GM12878 (cell line): ENCODE data around the gene UTP11. TPM values are rescaled to one million over a fixed set of nuclear protein-coding genes. Genes with fewer than 3 reads are reported as not detected.

ENCODE experiments used
- ATAC-seq: fragments of 200-7000 bp; cut with Tn5 transposase; 3 replicates; pipeline ENCODE4 v1.9.1; 2020; ENCODE audit warnings: mild to moderate bottlenecking, moderate library complexity
- BruUV-seq: library from RNA; stranded (reverse); fragments of 400-500 nt; replicated peaks from 2 replicates; lab custom pipeline; 2021; lab: Mats Ljungman, UMichigan
- CTCF ChIA-PET: fragments of 300-600 bp; sonication (Branson Sonifier 250); formaldehyde crosslinking; extraction: SDS; loops from one replicate; lab custom pipeline; 2021; ENCODE audit warnings: inconsistent platforms; lab: Yijun Ruan, JAX
- POLR2A ChIA-PET: fragments of 350-600 bp; formaldehyde crosslinking; extraction: SDS; loops from one replicate; lab custom pipeline; 2021; ENCODE audit warnings: inconsistent platforms; lab: Charles Lee
- RAD21 ChIA-PET: fragments of 300-600 bp; sonication (Branson Sonifier 250); formaldehyde crosslinking; loops from one replicate; lab custom pipeline; 2023; ENCODE audit warnings: antibody characterized with exemption; ENCODE audit not compliant: unreplicated experiment; lab: Charles Lee
- SMC1A ChIA-PET: fragments of 300-600 bp; sonication (Branson Sonifier 250); formaldehyde crosslinking; loops from one replicate; lab custom pipeline; 2023; ENCODE audit not compliant: unreplicated experiment, uncharacterized antibody; lab: Charles Lee
- DNase-seq: peaks from one replicate; pipeline ENCODE4 v3.0.0-alpha.2; 2011; ENCODE audit warnings: low read depth, low spot score
- FAIRE-seq: peaks from 3 replicates; lab custom pipeline; 2011; peaks lifted over from hg19 to GRCh38; lab: Jason Lieb, UNC
- H2AFZ ChIP-seq: 2 replicates; pipeline ENCODE4 v1.6.0; 2011; ENCODE audit warnings: low read depth, low read length, control low read depth; ENCODE audit not compliant: control insufficient read depth
- H3K27ac ChIP-seq: 2 replicates; pipeline ENCODE4 v1.5.1; 2011; ENCODE audit warnings: control low read depth; ENCODE audit not compliant: control insufficient read depth, insufficient read depth
- H3K27me3 ChIP-seq, 2 experiments: replicated peaks in 1 of 2; 2 replicates each; pipeline versions ENCODE4 v1.6.0 to v1.6.1; 2011; ENCODE audit warnings: low read length in 1 of 2; ENCODE audit not compliant: control insufficient read depth in 2 of 2, insufficient read depth in 2 of 2
- H3K36me3 ChIP-seq, 2 experiments: 2 replicates each; pipeline ENCODE4 v1.5.1; 2011; ENCODE audit warnings: low read length in 1 of 2; ENCODE audit not compliant: control insufficient read depth in 2 of 2, insufficient read depth in 2 of 2
- H3K4me1 ChIP-seq: 2 replicates; pipeline ENCODE4 v1.6.1; 2011; ENCODE audit warnings: mild to moderate bottlenecking, low read length, moderate library complexity, mixed read lengths; ENCODE audit not compliant: control insufficient read depth, insufficient read depth
- H3K4me2 ChIP-seq: 2 replicates; pipeline ENCODE4 v1.6.0; 2011; ENCODE audit warnings: control low read depth; ENCODE audit not compliant: control insufficient read depth, insufficient read depth
- H3K4me3 ChIP-seq: fragments of 200-600 bp; sonication (generic); 2 replicates; pipeline ENCODE4 v1.5.1; 2016
- H3K79me2 ChIP-seq: 2 replicates; pipeline ENCODE4 v1.6.0; 2011; ENCODE audit warnings: low read length; ENCODE audit not compliant: control insufficient read depth, insufficient read depth
- H3K9ac ChIP-seq: 2 replicates; pipeline ENCODE4 v1.8.0; 2011; ENCODE audit warnings: low read length, control low read depth, mixed read lengths; ENCODE audit not compliant: control insufficient read depth, insufficient read depth
- H3K9me3 ChIP-seq: replicated peaks from 3 replicates; pipeline ENCODE4 v1.5.1; 2011; ENCODE audit warnings: mild to moderate bottlenecking, low read length; ENCODE audit not compliant: control insufficient read depth, insufficient read depth
- H4K20me1 ChIP-seq: 2 replicates; pipeline ENCODE4 v1.6.0; 2011; ENCODE audit not compliant: control insufficient read depth, insufficient read depth
- BACH1 ChIP-seq: fragments of 450-650 bp; IDR thresholded peaks from 2 replicates; pipeline ENCODE4 v1.6.1; 2017; ENCODE audit warnings: mild to moderate bottlenecking, borderline replicate concordance
- BRCA1 ChIP-seq: IDR thresholded peaks from 2 replicates; pipeline ENCODE4 v1.6.1; 2011; ENCODE audit warnings: low read depth, low read length, improper control_type of control experiment
- CHD4 ChIP-seq: fragments of 200-600 bp; sonication (generic); IDR thresholded peaks from 2 replicates; pipeline ENCODE4 v1.6.1; 2016; ENCODE audit warnings: mild to moderate bottlenecking
- ESRRA ChIP-seq: IDR thresholded peaks from 2 replicates; pipeline ENCODE4 v1.6.1; 2012; ENCODE audit warnings: mild to moderate bottlenecking, low read length, improper control_type of control experiment
- FOXM1 ChIP-seq: IDR thresholded peaks from 2 replicates; pipeline ENCODE4 v1.6.1; 2012; ENCODE audit warnings: low read depth, mild to moderate bottlenecking, inconsistent platforms, low read length, moderate library complexity
- HCFC1 ChIP-seq: fragments of 150-350 bp; IDR thresholded peaks from 2 replicates; pipeline ENCODE4 v1.6.1; 2014; ENCODE audit warnings: low read length
- HDGF ChIP-seq: fragments of 450-650 bp; IDR thresholded peaks from 2 replicates; pipeline ENCODE4 v1.6.1; 2016; ENCODE audit warnings: antibody characterized with exemption
- IKZF1 ChIP-seq: fragments of 450-650 bp; conservative IDR thresholded peaks from 2 replicates; pipeline ENCODE4 v1.6.1; 2017; ENCODE audit warnings: antibody characterized with exemption, mild to moderate bottlenecking
- KLF5 ChIP-seq: fragments of 450-650 bp; IDR thresholded peaks from 2 replicates; pipeline ENCODE4 v1.6.1; 2014; ENCODE audit warnings: mild to moderate bottlenecking; ENCODE audit not compliant: partially characterized antibody
- NFYA ChIP-seq: IDR thresholded peaks from 2 replicates; pipeline ENCODE4 v1.6.1; 2011; ENCODE audit warnings: low read depth, mild to moderate bottlenecking, low read length, improper control_type of control experiment, borderline replicate concordance
- NR2C1 ChIP-seq: fragments of 450-650 bp; IDR thresholded peaks from 2 replicates; pipeline ENCODE4 v1.6.1; 2017; ENCODE audit warnings: antibody characterized with exemption, mild to moderate bottlenecking, moderate library complexity
- RAD21 ChIP-seq: IDR thresholded peaks from 2 replicates; pipeline ENCODE4 v1.6.1; 2011; ENCODE audit warnings: mild to moderate bottlenecking, low read depth, low read length, moderate library complexity; ENCODE audit not compliant: insufficient read depth
- SKIL ChIP-seq: fragments of 450-650 bp; IDR thresholded peaks from 2 replicates; pipeline ENCODE4 v1.6.1; 2017; ENCODE audit warnings: mild to moderate bottlenecking, low read depth, inconsistent platforms; ENCODE audit not compliant: poor library complexity, severe bottlenecking
- SMARCA5 ChIP-seq: fragments of 450-650 bp; IDR thresholded peaks from 2 replicates; pipeline ENCODE4 v1.6.1; 2017; ENCODE audit warnings: mild to moderate bottlenecking
- SMC3 ChIP-seq: IDR thresholded peaks from 2 replicates; pipeline ENCODE4 v1.6.1; 2011; ENCODE audit warnings: low read length, improper control_type of control experiment, borderline replicate concordance
- STAT3 ChIP-seq: IDR thresholded peaks from 2 replicates; pipeline ENCODE4 v1.6.1; 2011; ENCODE audit warnings: low read depth, low read length, improper control_type of control experiment
- WGBS: methylation state at CpG from one replicate; pipeline ENCODE4 v1.1.6; 2016; ENCODE audit warnings: low lambda C conversion rate; ENCODE audit not compliant: insufficient replicate concordance, insufficient coverage; ENCODE audit errors: missing lambda C conversion rate; 5-methylcytosine and 5-hydroxymethylcytosine counted together
- in situ Hi-C: fragments of 300-500 bp; cut with MboI; formaldehyde crosslinking; loops from 9 replicates; pipeline ENCODE4 v1.14.3; 2018; ENCODE audit warnings: mixed read lengths
- intact Hi-C: fragments of 100-400 bp; cut with micrococcal nuclease; formaldehyde crosslinking; loops from one replicate; pipeline ENCODE4 v1.14.2; 2022; ENCODE audit not compliant: unreplicated experiment
- polyA plus RNA-seq, 11 experiments: library from polyadenylated mRNA; depleted of rRNA in 4 of 11; unstranded in 6 of 11; stranded (reverse) in 5 of 11; fragments of >200 nt; fragmentation: Nextera tagmentation in 4 of 11; fragmentation: Illumina TruSeq in 1 of 11; extraction: Ambion mirVana in 4 of 11; extraction: Trizol in 1 of 11; gene quantifications; 1 replicate in 1 of 11; 2 replicates in 10 of 11; pipeline versions ENCODE4 v1.2.1 to v1.2.3, GENCODE V29; 2011 to 2016; ENCODE audit warnings: inconsistent platforms in 2 of 11, missing spikeins in 2 of 11, low read depth in 1 of 11
- total RNA-seq, 4 experiments: library from RNA; depleted of rRNA in 3 of 4; stranded (reverse); fragments of >200 nt in 3 of 4; fragmentation: Illumina TruSeq in 1 of 4; extraction: Trizol in 1 of 4; gene quantifications; 2 replicates each; pipeline versions ENCODE4 v1.2.1 to v1.2.3, GENCODE V29; 2013 to 2021
- TF ChIP-seq, protein P1 (sequence below): fragments of 450-650 bp; IDR thresholded peaks from 2 replicates; pipeline ENCODE4 v1.6.1; 2017; ENCODE audit warnings: antibody characterized with exemption, mild to moderate bottlenecking, moderate library complexity
- TF ChIP-seq, protein P2 (sequence below): fragments of 450-650 bp; IDR thresholded peaks from 2 replicates; pipeline ENCODE4 v1.6.1; 2017; ENCODE audit warnings: mild to moderate bottlenecking

The UTP11 gene
- total and polyA plus RNA-seq, 10 of the 15 experiments (the other 5 are each of a cell fraction or from before 2014, with no cell fraction given) = 34.5 to 146 (median 64.2) TPM

DNA sequence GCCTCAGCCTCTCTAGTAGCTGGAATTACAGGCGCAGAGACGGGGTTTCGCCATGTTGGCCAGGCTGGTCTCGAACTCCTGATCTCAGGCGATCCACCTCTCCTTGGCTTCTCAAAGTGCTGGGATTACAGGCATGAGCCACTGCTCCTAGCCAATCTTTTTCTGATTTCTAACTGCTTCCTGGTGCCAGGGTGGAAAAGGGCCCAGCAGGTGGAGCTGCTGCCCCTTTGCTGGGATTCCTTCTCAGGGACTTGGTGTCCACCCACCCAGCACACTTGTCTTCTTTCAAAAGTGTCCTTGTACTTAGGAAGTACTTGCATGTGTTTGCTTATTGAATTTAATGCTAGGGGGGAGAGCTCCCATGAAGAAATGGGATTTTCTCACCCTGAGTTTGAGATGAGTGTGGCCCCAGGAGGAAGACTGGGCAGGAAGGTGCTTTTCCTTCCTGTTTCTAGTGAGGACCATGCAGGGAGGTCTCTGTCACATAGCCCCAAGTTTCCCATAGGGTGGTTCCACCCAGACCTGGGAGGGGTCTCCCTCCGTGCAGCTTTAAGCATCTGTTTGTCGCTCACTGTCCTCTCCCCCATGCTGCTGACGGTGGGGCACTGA lies 14.2 kb downstream of the UTP11 start:
- no peak for DNase-seq
- no peaks in the 10 kb centered on the region for H3K27me3 ChIP-seq
- FAIRE-seq = no peak
- TF ChIP-seq, protein P1, sequence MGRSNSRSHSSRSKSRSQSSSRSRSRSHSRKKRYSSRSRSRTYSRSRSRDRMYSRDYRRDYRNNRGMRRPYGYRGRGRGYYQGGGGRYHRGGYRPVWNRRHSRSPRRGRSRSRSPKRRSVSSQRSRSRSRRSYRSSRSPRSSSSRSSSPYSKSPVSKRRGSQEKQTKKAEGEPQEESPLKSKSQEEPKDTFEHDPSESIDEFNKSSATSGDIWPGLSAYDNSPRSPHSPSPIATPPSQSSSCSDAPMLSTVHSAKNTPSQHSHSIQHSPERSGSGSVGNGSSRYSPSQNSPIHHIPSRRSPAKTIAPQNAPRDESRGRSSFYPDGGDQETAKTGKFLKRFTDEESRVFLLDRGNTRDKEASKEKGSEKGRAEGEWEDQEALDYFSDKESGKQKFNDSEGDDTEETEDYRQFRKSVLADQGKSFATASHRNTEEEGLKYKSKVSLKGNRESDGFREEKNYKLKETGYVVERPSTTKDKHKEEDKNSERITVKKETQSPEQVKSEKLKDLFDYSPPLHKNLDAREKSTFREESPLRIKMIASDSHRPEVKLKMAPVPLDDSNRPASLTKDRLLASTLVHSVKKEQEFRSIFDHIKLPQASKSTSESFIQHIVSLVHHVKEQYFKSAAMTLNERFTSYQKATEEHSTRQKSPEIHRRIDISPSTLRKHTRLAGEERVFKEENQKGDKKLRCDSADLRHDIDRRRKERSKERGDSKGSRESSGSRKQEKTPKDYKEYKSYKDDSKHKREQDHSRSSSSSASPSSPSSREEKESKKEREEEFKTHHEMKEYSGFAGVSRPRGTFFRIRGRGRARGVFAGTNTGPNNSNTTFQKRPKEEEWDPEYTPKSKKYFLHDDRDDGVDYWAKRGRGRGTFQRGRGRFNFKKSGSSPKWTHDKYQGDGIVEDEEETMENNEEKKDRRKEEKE = no peak
- TF ChIP-seq NFYA (no peak), KLF5 (no peak), BRCA1 (no peak), SMC3 (peak; percentile 67; the same call in 1 of the 2 replicates), ESRRA (no peak), STAT3 (no peak), BACH1 (no peak), SMARCA5 (no peak), FOXM1 (no peak), HDGF (0 out of 2 replicates have a peak, but pooled peaks have one; percentile 31), IKZF1 (0 out of 2 replicates have a peak, but pooled peaks have one; percentile 11), HCFC1 (no peak), CHD4 (no peak), RAD21 (peak; percentile 86), SKIL (peak; percentile 40), NR2C1 (no peak)
- TF ChIP-seq, protein P2, sequence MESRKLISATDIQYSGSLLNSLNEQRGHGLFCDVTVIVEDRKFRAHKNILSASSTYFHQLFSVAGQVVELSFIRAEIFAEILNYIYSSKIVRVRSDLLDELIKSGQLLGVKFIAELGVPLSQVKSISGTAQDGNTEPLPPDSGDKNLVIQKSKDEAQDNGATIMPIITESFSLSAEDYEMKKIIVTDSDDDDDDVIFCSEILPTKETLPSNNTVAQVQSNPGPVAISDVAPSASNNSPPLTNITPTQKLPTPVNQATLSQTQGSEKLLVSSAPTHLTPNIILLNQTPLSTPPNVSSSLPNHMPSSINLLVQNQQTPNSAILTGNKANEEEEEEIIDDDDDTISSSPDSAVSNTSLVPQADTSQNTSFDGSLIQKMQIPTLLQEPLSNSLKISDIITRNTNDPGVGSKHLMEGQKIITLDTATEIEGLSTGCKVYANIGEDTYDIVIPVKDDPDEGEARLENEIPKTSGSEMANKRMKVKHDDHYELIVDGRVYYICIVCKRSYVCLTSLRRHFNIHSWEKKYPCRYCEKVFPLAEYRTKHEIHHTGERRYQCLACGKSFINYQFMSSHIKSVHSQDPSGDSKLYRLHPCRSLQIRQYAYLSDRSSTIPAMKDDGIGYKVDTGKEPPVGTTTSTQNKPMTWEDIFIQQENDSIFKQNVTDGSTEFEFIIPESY = no peak

More for the DNA sequence above, 14.2 kb downstream of the UTP11 start:
- in situ Hi-C loops = loop anchor here (5.0 to 25.0 kb wide), 2 partner anchors 561 to 791 kb away; no protein-coding TSS in a partner anchor
- Histone ChIP-seq H3K36me3 (peaks cover 6 to 17% of the 10 kb centered on the region in 2 experiments), H3K27ac (peak overlapping the region; percentile 43), H3K79me2 (no peaks in the 10 kb centered on the region), H2AFZ (no peak overlapping the region), H4K20me1 (no peaks in the 10 kb centered on the region), H3K9me3 (no peaks in the 10 kb centered on the region), H3K4me3 (no peak overlapping the region), H3K9ac (no peak overlapping the region), H3K4me2 (no peak overlapping the region), H3K4me1 (peaks cover 52% of the 10 kb centered on the region)
- BruUV-seq = no TSS peak
- ChIA-PET RAD21 (interaction anchor here (0.5 to 7.3 kb wide), 20 partner anchors 9 to 814 kb away, joined by 3 to 173 read pairs (median 4); partner anchors contain the start of gene POU3F1), POLR2A (interaction anchor here (1.5 to 4.9 kb wide), 2 partner anchors 26 to 33 kb away, joined by 5 to 32 read pairs; no protein-coding TSS in a partner anchor), SMC1A (interaction anchor here (0.7 to 7.1 kb wide), 25 partner anchors 11 to 828 kb away, joined by 3 to 77 read pairs (median 4); no protein-coding TSS in a partner anchor), CTCF (interaction anchor here (0.7 to 13.9 kb wide), 23 partner anchors 8 to 808 kb away, joined by 3 to 252 read pairs (median 6); partner anchors contain the start of genes POU3F1, SF3A3 and UTP11)
- 73% methylated on average over 8 of the region's 8 CpGs for WGBS
- peak; percentile 14 for ATAC-seq
- intact Hi-C loops = loop anchor here (1.0 to 5.0 kb wide), 3 partner anchors 46 to 561 kb away; no protein-coding TSS in a partner anchor
